Natural killer cell (primary cell): ENCODE measurements around the gene CCNL2. TPM values are rescaled to one million over a fixed set of nuclear protein-coding genes. Genes with fewer than 3 reads are reported as not detected.
"Not testable (repeated sequence)": the region's sequence is repeated elsewhere in the genome, so short reads cannot be mapped to it uniquely, and the experiment has no call there.

Experiments used
- ATAC-seq, 3 donors: fragments of 150-1000 bp in 2 of 3; fragments of 200-7000 bp in 1 of 3; cut with Tn5 transposase; 1 replicate in 1 of 3; 2 replicates in 2 of 3; pipeline ENCODE4 v1.10.0; 2021; ENCODE audit warnings: mild to moderate bottlenecking in 2 of 3, moderate library complexity in 2 of 3
- DNase-seq, 2 donors: peaks; one replicate each; pipeline versions ENCODE4 v3.0.0 to v3.0.0-alpha.2; 2013 to 2021; ENCODE audit warnings: mixed read lengths in 1 of 2
- H3K27ac ChIP-seq: one replicate; pipeline ENCODE4 v1.5.1; 2013; ENCODE audit warnings: mild to moderate bottlenecking, low read length
- H3K27me3 ChIP-seq: one replicate; pipeline ENCODE4 v1.6.1; 2013; ENCODE audit warnings: low read length; ENCODE audit not compliant: control insufficient read depth, insufficient read depth
- H3K36me3 ChIP-seq: one replicate; pipeline ENCODE4 v1.6.1; 2013; ENCODE audit warnings: low read length; ENCODE audit not compliant: control insufficient read depth, insufficient read depth
- H3K4me1 ChIP-seq: one replicate; pipeline ENCODE4 v1.6.1; 2013; ENCODE audit warnings: low read length; ENCODE audit not compliant: control insufficient read depth, insufficient read depth
- H3K4me3 ChIP-seq: one replicate; pipeline ENCODE4 v1.5.1; 2013; ENCODE audit warnings: low read length
- H3K9me3 ChIP-seq: one replicate; pipeline ENCODE4 v1.6.1; 2013; ENCODE audit warnings: low read length; ENCODE audit not compliant: control insufficient read depth, insufficient read depth
- H3K27ac Mint-ChIP-seq, 2 donors: one replicate each; pipeline ENCODE4 v1.8.0; 2022; ENCODE audit warnings: mild to moderate bottlenecking in 2 of 2, mixed read lengths in 2 of 2, moderate library complexity in 1 of 2
- H3K27me3 Mint-ChIP-seq, 2 donors: one replicate each; pipeline ENCODE4 v1.8.0; 2022; ENCODE audit warnings: low read depth in 2 of 2, mixed read lengths in 2 of 2
- H3K36me3 Mint-ChIP-seq: one replicate; pipeline ENCODE4 v1.8.0; 2022; ENCODE audit warnings: mixed read lengths
- H3K4me1 Mint-ChIP-seq, 2 donors: one replicate each; pipeline ENCODE4 v1.8.0; 2022; ENCODE audit warnings: mixed read lengths in 2 of 2
- H3K4me3 Mint-ChIP-seq: one replicate; pipeline ENCODE4 v1.8.0; 2022; ENCODE audit warnings: mild to moderate bottlenecking, moderate library complexity, mixed read lengths
- H3K9me3 Mint-ChIP-seq, 2 donors: one replicate each; pipeline ENCODE4 v1.8.0; 2022; ENCODE audit warnings: mixed read lengths in 2 of 2
- WGBS: methylation state at CpG from one replicate; pipeline ENCODE4 v1.1.7; 2013; ENCODE audit warnings: missing lambda C conversion rate; ENCODE audit not compliant: insufficient coverage; 5-methylcytosine and 5-hydroxymethylcytosine counted together
- intact Hi-C: fragments of 100-400 bp; cut with micrococcal nuclease; formaldehyde crosslinking; loops from one replicate; pipeline ENCODE4 v1.14.2; 2022
- total RNA-seq, 4 donors: library from RNA; stranded (reverse); fragments of 120-200 nt in 1 of 4; gene quantifications; one replicate each; pipeline versions ENCODE4 v1.2.3 to v1.2.4, GENCODE V29; 2013 to 2022
- TF ChIP-seq, protein P1 (sequence below): fragments of 200-600 bp; IDR thresholded peaks from one replicate; pipeline ENCODE4 v1.8.0; 2022; ENCODE audit warnings: antibody characterized with exemption

Gene CCNL2
- total RNA-seq, 3 donors from 2014 or later (not counting 1 experiment from before 2014, with no cell fraction given), result 253 to 281 (median 274) TPM

DNA sequence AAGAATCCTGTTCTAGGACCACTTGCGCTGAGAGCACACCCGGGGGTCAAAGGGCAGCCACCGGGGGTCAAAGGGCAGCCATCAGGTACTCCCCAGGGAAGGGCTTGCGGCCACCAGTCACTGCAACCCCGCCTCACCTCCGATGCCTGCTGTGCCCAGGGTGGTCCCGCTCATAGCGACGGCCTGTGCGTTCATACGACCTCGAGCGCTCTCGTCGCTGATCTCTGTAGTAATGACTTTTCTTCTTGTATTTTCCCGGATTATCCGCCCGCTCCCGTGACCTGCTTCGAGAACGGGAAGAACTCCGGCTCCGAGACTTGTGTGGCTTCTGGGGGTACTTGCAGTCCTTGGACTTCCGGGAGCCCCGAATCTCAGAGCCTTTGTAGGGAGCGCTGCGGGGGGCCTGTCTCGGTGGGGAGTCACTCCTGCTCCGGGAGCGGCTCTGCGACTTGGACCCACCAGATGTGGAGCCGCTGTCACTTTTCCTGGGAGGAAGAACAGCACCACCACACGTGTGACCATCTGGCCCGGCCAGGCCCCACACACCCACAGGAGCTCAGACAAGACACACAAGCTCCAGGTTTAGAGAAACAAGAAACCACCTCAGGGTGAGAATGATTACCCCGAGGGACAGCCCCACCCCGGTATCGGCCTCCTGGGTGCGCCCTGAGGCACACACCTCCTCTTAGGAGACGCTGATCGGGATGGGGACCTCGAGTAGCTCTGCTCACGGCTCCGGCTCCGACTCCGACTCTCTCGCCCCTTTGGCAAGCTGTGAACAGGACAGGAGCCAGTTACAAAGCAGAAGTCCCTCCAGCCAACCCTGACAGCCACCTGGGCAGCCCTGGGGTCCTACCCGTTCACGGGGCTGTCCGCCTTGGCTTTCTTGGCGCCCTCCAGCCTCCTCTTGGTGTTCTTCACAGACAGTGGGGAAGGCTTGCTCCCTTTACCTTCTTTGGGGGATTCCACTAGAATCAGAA lies 11.7 kb downstream of the CCNL2 start:
- H3K9me3 ChIP-seq, result no peaks in the 10 kb centered on the region
- no peaks in the 10 kb centered on the region for H3K27me3 Mint-ChIP-seq
- WGBS, result 98% methylated on average over 50 of the region's 50 CpGs

DNA sequence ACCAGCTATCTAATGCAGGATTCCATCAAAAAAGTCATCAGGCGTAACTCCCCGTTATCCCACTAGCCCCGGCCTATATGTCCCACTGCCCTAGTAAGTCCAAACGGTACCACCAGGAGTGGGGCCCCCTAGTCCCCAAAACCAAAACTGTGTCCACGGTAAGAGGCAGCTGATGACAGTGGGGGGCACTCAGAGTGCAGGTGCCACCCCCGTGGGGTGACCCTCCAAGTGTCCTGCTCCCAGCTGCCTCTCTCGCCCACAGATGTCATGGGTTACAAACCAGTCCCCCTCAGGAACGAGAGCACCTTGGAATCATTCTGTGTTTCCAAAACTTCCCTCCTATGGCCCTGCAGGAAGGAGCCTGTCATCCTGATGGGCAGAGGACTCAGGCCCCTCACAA lies 13.2 kb downstream of the CCNL2 start:
- Mint-ChIP-seq H3K27me3 (no peaks in the 10 kb centered on the region), H3K4me1 (no peaks in the 10 kb centered on the region), H3K36me3 (no peaks in the 10 kb centered on the region), H3K27ac (no peak overlapping the region), H3K9me3 (no peaks in the 10 kb centered on the region), H3K4me3 (no peak overlapping the region)
- no peak overlapping the region for H3K27ac ChIP-seq
- DNase-seq (no peak), ATAC-seq (no peak)
- intact Hi-C loops, result no loop called here
- H3K27me3 ChIP-seq, result no peaks in the 10 kb centered on the region
- H3K36me3 ChIP-seq, result peaks cover 51% of the 10 kb centered on the region
- TF ChIP-seq, protein P1, sequence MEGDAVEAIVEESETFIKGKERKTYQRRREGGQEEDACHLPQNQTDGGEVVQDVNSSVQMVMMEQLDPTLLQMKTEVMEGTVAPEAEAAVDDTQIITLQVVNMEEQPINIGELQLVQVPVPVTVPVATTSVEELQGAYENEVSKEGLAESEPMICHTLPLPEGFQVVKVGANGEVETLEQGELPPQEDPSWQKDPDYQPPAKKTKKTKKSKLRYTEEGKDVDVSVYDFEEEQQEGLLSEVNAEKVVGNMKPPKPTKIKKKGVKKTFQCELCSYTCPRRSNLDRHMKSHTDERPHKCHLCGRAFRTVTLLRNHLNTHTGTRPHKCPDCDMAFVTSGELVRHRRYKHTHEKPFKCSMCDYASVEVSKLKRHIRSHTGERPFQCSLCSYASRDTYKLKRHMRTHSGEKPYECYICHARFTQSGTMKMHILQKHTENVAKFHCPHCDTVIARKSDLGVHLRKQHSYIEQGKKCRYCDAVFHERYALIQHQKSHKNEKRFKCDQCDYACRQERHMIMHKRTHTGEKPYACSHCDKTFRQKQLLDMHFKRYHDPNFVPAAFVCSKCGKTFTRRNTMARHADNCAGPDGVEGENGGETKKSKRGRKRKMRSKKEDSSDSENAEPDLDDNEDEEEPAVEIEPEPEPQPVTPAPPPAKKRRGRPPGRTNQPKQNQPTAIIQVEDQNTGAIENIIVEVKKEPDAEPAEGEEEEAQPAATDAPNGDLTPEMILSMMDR, result no peak
- no peaks in the 10 kb centered on the region for H3K4me1 ChIP-seq
- WGBS, result 95% methylated on average over 8 of the region's 8 CpGs
- H3K9me3 ChIP-seq, result no peaks in the 10 kb centered on the region
- H3K4me3 ChIP-seq, result no peak overlapping the region

More for the DNA sequence above, 11.7 kb downstream of the CCNL2 start:
- H3K36me3 ChIP-seq, result peaks cover 64% of the 10 kb centered on the region
- H3K4me1 ChIP-seq, result no peaks in the 10 kb centered on the region
- no peak overlapping the region for H3K27ac Mint-ChIP-seq
- TF ChIP-seq, protein P1, result no peak
- no peak overlapping the region for H3K27ac ChIP-seq
- H3K4me3 Mint-ChIP-seq, result no peak overlapping the region
- peaks cover 0 to 7% of the 10 kb centered on the region in 2 donors for H3K4me1 Mint-ChIP-seq
- peaks cover 6% of the 10 kb centered on the region for H3K36me3 Mint-ChIP-seq
- intact Hi-C loops, result no loop called here
- no peak for ATAC-seq
- H3K9me3 Mint-ChIP-seq, result no peaks in the 10 kb centered on the region
- H3K4me3 ChIP-seq, result no peak overlapping the region
- H3K27me3 ChIP-seq, result no peaks in the 10 kb centered on the region
- no peak for DNase-seq

DNA sequence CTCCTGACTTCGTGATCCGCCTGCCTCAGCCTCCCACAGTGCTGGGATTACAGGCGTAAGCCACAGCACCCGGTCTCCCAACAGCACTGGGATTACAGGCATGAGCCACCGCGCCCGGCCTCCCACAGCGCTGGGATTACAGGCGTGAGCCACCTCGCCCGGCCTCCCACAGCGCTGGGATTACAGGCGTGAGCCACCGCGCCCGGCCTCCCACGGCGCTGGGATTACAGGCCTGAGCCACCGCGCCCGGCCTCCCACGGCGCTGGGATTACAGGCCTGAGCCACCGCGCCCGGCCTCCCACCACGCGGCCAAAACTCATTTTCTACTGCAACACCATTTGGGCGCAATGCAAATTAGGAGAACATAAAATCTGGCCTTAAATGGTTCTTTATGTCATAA lies 13.8 kb downstream of the CCNL2 start:
- H3K27ac Mint-ChIP-seq, H3K36me3 Mint-ChIP-seq, H3K27ac ChIP-seq, ATAC-seq, DNase-seq, H3K27me3 Mint-ChIP-seq, H3K27me3 ChIP-seq, H3K4me1 ChIP-seq, H3K4me3 ChIP-seq, H3K4me1 Mint-ChIP-seq, H3K9me3 ChIP-seq, H3K9me3 Mint-ChIP-seq, intact Hi-C loops, H3K4me3 Mint-ChIP-seq: not testable (repeated sequence)
- WGBS, result 95% methylated on average over 29 of the region's 29 CpGs
- H3K36me3 ChIP-seq, result peaks cover 45% of the 10 kb centered on the region

DNA sequence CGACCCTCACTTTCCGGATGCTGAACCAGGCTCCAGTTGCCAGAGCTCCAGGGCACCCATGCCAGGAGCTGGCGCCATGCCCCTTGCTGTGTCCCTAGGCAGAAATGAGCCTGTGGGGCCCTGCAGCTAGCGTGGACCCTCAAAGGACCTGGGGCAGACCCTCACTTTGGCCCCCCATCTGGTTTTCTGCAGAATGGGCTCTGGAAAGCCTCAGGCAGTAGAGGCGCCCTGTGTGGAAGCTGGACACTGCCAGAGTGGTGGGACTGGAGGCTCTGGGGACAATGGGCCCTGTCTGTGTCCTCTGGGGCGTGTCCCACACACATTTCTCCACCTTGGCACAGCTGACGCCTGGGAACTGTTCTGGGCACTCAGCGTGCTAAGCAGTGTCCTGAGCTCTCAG lies 17.8 kb downstream of the CCNL2 start:
- no peaks in the 10 kb centered on the region for H3K4me1 Mint-ChIP-seq
- H3K9me3 Mint-ChIP-seq, result no peaks in the 10 kb centered on the region
- intact Hi-C loops, result no loop called here
- H3K27ac Mint-ChIP-seq, result no peak overlapping the region
- H3K4me3 Mint-ChIP-seq, result no peak overlapping the region
- Histone ChIP-seq H3K9me3 (no peaks in the 10 kb centered on the region), H3K27ac (no peak overlapping the region), H3K4me3 (no peak overlapping the region), H3K36me3 (peaks cover 8% of the 10 kb centered on the region), H3K4me1 (no peaks in the 10 kb centered on the region), H3K27me3 (no peaks in the 10 kb centered on the region)
- TF ChIP-seq, protein P1, result no peak
- no peak for DNase-seq
- no peaks in the 10 kb centered on the region for H3K27me3 Mint-ChIP-seq
- 82% methylated on average over 8 of the region's 8 CpGs for WGBS
- ATAC-seq, result no peak
- H3K36me3 Mint-ChIP-seq, result no peaks in the 10 kb centered on the region
